ENCODE data around the gene SPNS2. TPM values are rescaled to one million over a fixed set of nuclear protein-coding genes. Genes with fewer than 3 reads are reported as not detected.

Gene SPNS2
- polyA plus RNA-seq, 1 donor (not counting 4 experiments of a cell fraction or from before 2014, with no cell fraction given): 0.10 TPM

DNA sequence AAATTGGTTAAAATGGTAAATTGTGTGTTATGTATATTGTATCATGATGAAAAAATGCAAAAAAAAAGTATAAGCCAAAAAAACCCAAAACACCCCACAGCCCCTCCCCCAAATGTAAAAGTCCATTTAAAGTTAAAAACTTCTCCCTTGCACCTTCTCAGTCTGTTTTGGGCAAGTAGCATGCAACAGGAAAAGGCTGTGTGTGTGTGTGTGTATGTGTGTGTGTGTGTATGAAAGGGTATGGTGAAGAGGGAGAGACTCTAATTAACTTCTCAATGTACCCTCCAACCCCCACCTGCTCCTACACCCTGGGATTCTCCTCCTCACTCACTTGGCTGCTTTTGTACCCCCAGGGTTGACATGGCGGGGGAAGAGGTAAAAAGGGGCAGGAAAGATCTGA lies 70.9 kb downstream of the SPNS2 start:
- no peaks in the 10 kb centered on the region for H3K4me1 ChIP-seq (ENCODE audit: control insufficient read depth, extremely low read depth, insufficient read depth, low read length)
- dilution Hi-C loops (cut with MboI; ENCODE audit: extremely low pct_ligation_motif_present, low sequenced_read_pairs): no loop called here
- H3K9ac ChIP-seq (ENCODE audit: control insufficient read depth, extremely low read depth, insufficient read depth, low read length): no peak overlapping the region
- no peaks in the 10 kb centered on the region for H3K27me3 ChIP-seq (ENCODE audit: control insufficient read depth, extremely low read depth, insufficient read depth, low read length)
- no peak overlapping the region for H3K27ac ChIP-seq (ENCODE audit: control insufficient read depth, insufficient read depth, low read length)
- TF ChIP-seq, protein P1, sequence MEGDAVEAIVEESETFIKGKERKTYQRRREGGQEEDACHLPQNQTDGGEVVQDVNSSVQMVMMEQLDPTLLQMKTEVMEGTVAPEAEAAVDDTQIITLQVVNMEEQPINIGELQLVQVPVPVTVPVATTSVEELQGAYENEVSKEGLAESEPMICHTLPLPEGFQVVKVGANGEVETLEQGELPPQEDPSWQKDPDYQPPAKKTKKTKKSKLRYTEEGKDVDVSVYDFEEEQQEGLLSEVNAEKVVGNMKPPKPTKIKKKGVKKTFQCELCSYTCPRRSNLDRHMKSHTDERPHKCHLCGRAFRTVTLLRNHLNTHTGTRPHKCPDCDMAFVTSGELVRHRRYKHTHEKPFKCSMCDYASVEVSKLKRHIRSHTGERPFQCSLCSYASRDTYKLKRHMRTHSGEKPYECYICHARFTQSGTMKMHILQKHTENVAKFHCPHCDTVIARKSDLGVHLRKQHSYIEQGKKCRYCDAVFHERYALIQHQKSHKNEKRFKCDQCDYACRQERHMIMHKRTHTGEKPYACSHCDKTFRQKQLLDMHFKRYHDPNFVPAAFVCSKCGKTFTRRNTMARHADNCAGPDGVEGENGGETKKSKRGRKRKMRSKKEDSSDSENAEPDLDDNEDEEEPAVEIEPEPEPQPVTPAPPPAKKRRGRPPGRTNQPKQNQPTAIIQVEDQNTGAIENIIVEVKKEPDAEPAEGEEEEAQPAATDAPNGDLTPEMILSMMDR (optimal IDR thresholded peaks at IDR 0.05 in 1 of 3, IDR thresholded peaks at IDR 0.05 in 1 of 3, conservative IDR thresholded peaks at IDR 0.05 in 1 of 3; ENCODE audit: extremely low read depth in 1 of 3, insufficient read depth in 2 of 3, low read length in 3 of 3): no peak
- DNase-seq (ENCODE audit: low read depth, low spot score) (no peak), FAIRE-seq (no peak)
- no peaks in the 10 kb centered on the region for H3K9me3 ChIP-seq (ENCODE audit: control insufficient read depth, low read depth, low read length)
- H2AFZ ChIP-seq (ENCODE audit: control insufficient read depth, low read length): no peak overlapping the region
- no peaks in the 10 kb centered on the region for H3K36me3 ChIP-seq (ENCODE audit: control insufficient read depth in 2 of 2, extremely low read depth in 1 of 2, insufficient read depth in 2 of 2, low read length in 2 of 2)
- H4K20me1 ChIP-seq (ENCODE audit: control insufficient read depth, extremely low read depth, insufficient read depth, low read length): no peaks in the 10 kb centered on the region
- H3K79me2 ChIP-seq (ENCODE audit: control insufficient read depth, insufficient read depth, low read length): no peaks in the 10 kb centered on the region
- no peaks in the 10 kb centered on the region for H3K9me1 ChIP-seq (ENCODE audit: control insufficient read depth, extremely low read depth, insufficient read depth, low read length)
- no peak overlapping the region for H3K4me3 ChIP-seq (ENCODE audit: control insufficient read depth in 2 of 3, extremely low read depth in 1 of 3, insufficient read depth in 2 of 3, low read depth in 1 of 3, low read length in 3 of 3)
- no peak overlapping the region for H3K4me2 ChIP-seq (ENCODE audit: control insufficient read depth, extremely low read depth, insufficient read depth, low read depth, low read length)

DNA sequence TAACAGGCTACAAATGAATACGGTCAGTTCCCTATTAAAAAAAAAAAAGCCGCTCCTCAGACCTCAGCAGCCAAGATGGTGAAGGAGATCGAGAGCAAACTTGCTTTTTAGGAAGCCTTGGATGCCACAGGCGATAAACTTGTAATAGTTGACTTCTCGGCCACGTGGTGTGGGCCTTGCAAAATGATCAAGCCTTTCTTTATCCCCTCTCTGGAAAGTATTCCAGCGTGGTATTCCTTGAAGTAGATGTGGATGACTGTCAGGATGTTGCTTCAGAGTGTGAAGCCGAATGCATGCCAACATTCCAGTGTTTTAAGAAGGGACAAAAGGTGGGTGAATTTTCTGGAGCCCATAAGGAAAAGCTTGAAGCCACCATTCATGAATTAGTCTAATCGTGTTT lies 73.5 kb downstream of the SPNS2 start:
- no peaks in the 10 kb centered on the region for H3K9me1 ChIP-seq (ENCODE audit: control insufficient read depth, extremely low read depth, insufficient read depth, low read length)
- no peaks in the 10 kb centered on the region for H3K9me3 ChIP-seq (ENCODE audit: control insufficient read depth, low read depth, low read length)
- DNase-seq (ENCODE audit: low read depth, low spot score): no peak
- H3K27me3 ChIP-seq (ENCODE audit: control insufficient read depth, extremely low read depth, insufficient read depth, low read length): peaks cover 4% of the 10 kb centered on the region
- H4K20me1 ChIP-seq (ENCODE audit: control insufficient read depth, extremely low read depth, insufficient read depth, low read length): no peaks in the 10 kb centered on the region
- no peaks in the 10 kb centered on the region for H3K4me1 ChIP-seq (ENCODE audit: control insufficient read depth, extremely low read depth, insufficient read depth, low read length)
- H3K9ac ChIP-seq (ENCODE audit: control insufficient read depth, extremely low read depth, insufficient read depth, low read length): no peak overlapping the region
- FAIRE-seq: no peak
- no peaks in the 10 kb centered on the region for H3K36me3 ChIP-seq (ENCODE audit: control insufficient read depth in 2 of 2, extremely low read depth in 1 of 2, insufficient read depth in 2 of 2, low read length in 2 of 2)
- no peak overlapping the region for H2AFZ ChIP-seq (ENCODE audit: control insufficient read depth, low read length)
- TF ChIP-seq, protein P1 (optimal IDR thresholded peaks at IDR 0.05 in 1 of 3, IDR thresholded peaks at IDR 0.05 in 1 of 3, conservative IDR thresholded peaks at IDR 0.05 in 1 of 3; ENCODE audit: extremely low read depth in 1 of 3, insufficient read depth in 2 of 3, low read length in 3 of 3): no peak
- TF ChIP-seq EZH2 (IDR thresholded peaks at IDR 0.05; ENCODE audit: low read length): no peak
- dilution Hi-C loops (cut with MboI; ENCODE audit: extremely low pct_ligation_motif_present, low sequenced_read_pairs): no loop called here
- H3K79me2 ChIP-seq (ENCODE audit: control insufficient read depth, insufficient read depth, low read length): no peaks in the 10 kb centered on the region
- H3K4me2 ChIP-seq (ENCODE audit: control insufficient read depth, extremely low read depth, insufficient read depth, low read depth, low read length): no peak overlapping the region
- no peak overlapping the region for H3K27ac ChIP-seq (ENCODE audit: control insufficient read depth, insufficient read depth, low read length)
- H3K4me3 ChIP-seq (ENCODE audit: control insufficient read depth in 2 of 3, extremely low read depth in 1 of 3, insufficient read depth in 2 of 3, low read depth in 1 of 3, low read length in 3 of 3): no peak overlapping the region
